Esophagus muscularis mucosa (tissue), 4 donors: ENCODE results near the gene AMFR. TPM values are rescaled to one million over a fixed set of nuclear protein-coding genes. Genes with fewer than 3 reads are reported as not detected.

Experiments
- DNase-seq: peaks from one replicate; pipeline ENCODE4 v3.0.0-alpha.2; 2017; ENCODE audit errors: extremely low spot score
- H3K27ac ChIP-seq, 4 donors: fragments of 200-600 bp; sonication (generic); replicated peaks in 1 of 4; 1 replicate in 3 of 4; 2 replicates in 1 of 4; pipeline ENCODE4 v1.5.1; 2016 to 2019; ENCODE audit warnings: mild to moderate bottlenecking in 1 of 4
- H3K27me3 ChIP-seq, 4 donors: fragments of 200-600 bp; sonication (generic); one replicate each; pipeline versions ENCODE4 v1.5.1 to v1.6.0; 2016 to 2019
- H3K36me3 ChIP-seq, 4 donors: fragments of 200-600 bp; sonication (generic); one replicate each; pipeline ENCODE4 v1.5.1; 2016 to 2019
- H3K4me1 ChIP-seq, 4 donors: fragments of 200-600 bp; sonication (generic); one replicate each; pipeline ENCODE4 v1.5.1; 2016 to 2019
- H3K4me3 ChIP-seq, 4 donors: fragments of 200-600 bp; sonication (generic); 1 replicate in 2 of 4; 2 replicates in 2 of 4; pipeline ENCODE4 v1.5.1; 2016 to 2019; ENCODE audit warnings: mild to moderate bottlenecking in 4 of 4, moderate library complexity in 1 of 4
- H3K9me3 ChIP-seq, 4 donors: fragments of 200-600 bp; sonication (generic); 1 replicate in 3 of 4; 2 replicates in 1 of 4; pipeline ENCODE4 v1.5.1; 2016 to 2019
- EP300 ChIP-seq: sonication (generic); formaldehyde crosslinking; IDR thresholded peaks from one replicate; pipeline ENCODE4 v1.6.1; 2017; ENCODE audit warnings: antibody characterized with exemption
- POLR2A ChIP-seq: fragments of 450-650 bp; IDR thresholded peaks from one replicate; pipeline ENCODE4 v1.6.1; 2017; ENCODE audit warnings: antibody characterized with exemption, moderate library complexity, mild to moderate bottlenecking, low read depth
- POLR2AphosphoS5 ChIP-seq, 2 donors: sonication (generic); formaldehyde crosslinking; IDR thresholded peaks; one replicate each; pipeline ENCODE4 v1.6.1; 2017; ENCODE audit warnings: antibody characterized with exemption in 2 of 2
- WGBS: methylation state at CpG from one replicate; pipeline ENCODE4 v1.1.5; 2018; 5-methylcytosine and 5-hydroxymethylcytosine counted together
- intact Hi-C: fragments of 100-400 bp; cut with DNase I; formaldehyde crosslinking; loops from one replicate; pipeline ENCODE4 v1.15.1; 2023
- total RNA-seq, 4 donors: library from RNA; depleted of rRNA; stranded (reverse); fragments of >200 nt; gene quantifications; one replicate each; pipeline versions ENCODE4 v1.1.0 to v1.2.1, GENCODE V29; 2016
- TF ChIP-seq, protein P1 (sequence below), 3 experiments: fragments of 200-600 bp in 2 of 3; fragments of 450-650 bp in 1 of 3; sonication (generic) in 2 of 3; IDR thresholded peaks; one replicate each; pipeline ENCODE4 v1.5.1; 2017 to 2019; ENCODE audit warnings: antibody characterized with exemption in 3 of 3, mild to moderate bottlenecking in 2 of 3, moderate library complexity in 1 of 3

Gene AMFR
- total RNA-seq, 4 donors from 2014 or later, result 150 to 205 (median 179) TPM

DNA sequence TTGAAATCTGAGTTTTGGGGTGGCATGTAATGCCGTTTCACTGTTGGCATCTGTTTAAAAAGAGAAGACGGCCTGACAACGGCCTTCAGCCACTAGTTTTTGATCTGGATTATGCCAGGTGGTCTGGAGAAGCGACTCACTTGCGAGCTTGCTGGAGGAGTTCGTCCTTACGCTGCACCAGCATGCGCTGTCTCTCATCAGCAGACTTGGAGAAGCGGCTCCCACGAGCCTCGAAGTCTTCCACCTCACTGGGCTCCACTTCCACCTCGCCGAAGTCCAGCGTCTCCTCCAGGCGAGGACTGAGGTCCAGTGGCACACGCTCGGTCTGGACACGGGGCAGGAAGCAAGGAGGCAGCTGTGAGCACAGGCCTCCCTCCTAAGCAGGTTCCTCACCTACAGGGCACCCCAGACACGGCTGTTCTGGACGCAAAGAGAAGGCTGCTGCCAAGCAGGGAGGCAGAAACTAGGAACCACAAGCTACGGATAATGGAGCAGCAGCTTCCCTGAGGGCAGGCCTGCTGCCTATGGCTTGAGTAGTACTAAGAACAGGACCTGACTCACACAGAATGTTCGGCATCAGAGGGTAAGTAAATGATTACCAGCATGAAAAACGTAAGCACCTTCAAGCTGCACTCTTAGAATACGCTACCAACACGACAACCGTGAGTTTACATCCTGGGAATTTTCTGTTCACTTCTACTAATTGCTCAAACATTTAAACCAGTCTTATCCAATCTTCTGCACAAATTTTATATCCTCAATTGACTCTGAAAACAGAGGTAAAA lies 61.4 kb downstream of the AMFR start:
- no peak for DNase-seq
- Histone ChIP-seq H3K27ac (no peak overlapping the region), H3K9me3 (no peaks in the 10 kb centered on the region), H3K4me1 (no peaks in the 10 kb centered on the region), H3K36me3 (peaks cover 42 to 84% (median 76%) of the 10 kb centered on the region in 4 donors), H3K4me3 (no peak overlapping the region), H3K27me3 (no peaks in the 10 kb centered on the region)
- 96% methylated on average over 21 of the region's 26 CpGs for WGBS
- TF ChIP-seq POLR2A, result no peak
- TF ChIP-seq, protein P1, sequence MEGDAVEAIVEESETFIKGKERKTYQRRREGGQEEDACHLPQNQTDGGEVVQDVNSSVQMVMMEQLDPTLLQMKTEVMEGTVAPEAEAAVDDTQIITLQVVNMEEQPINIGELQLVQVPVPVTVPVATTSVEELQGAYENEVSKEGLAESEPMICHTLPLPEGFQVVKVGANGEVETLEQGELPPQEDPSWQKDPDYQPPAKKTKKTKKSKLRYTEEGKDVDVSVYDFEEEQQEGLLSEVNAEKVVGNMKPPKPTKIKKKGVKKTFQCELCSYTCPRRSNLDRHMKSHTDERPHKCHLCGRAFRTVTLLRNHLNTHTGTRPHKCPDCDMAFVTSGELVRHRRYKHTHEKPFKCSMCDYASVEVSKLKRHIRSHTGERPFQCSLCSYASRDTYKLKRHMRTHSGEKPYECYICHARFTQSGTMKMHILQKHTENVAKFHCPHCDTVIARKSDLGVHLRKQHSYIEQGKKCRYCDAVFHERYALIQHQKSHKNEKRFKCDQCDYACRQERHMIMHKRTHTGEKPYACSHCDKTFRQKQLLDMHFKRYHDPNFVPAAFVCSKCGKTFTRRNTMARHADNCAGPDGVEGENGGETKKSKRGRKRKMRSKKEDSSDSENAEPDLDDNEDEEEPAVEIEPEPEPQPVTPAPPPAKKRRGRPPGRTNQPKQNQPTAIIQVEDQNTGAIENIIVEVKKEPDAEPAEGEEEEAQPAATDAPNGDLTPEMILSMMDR (IDR thresholded peaks at IDR 0.05), result no peak
- TF ChIP-seq EP300, result no peak
- TF ChIP-seq POLR2AphosphoS5 (IDR thresholded peaks at IDR 0.05), result no peak
- intact Hi-C loops, result no loop called here

- DNase-seq, result no peak
Measured at GRCh38 chr16:56363181-56363716, 62.1 kb downstream of the AMFR start.

DNA sequence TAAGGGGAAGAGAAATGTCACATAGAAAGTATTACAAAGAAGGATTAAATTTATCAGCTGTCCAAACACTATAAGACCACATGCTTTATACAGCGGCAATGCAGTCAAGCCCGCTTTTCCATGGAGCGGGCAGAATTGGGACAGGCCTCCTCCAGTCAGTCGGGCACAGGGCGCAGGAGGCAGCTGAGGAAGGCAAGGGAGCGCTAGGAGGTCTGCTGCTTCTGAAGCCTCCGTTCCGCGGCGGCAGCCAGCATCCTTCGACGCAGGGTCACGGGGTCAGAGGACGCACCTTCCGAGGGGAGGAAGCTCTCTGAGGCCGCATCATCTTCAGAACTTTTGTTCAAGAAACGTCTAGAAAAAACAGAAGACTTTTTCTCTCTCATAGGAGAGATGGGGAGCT lies 62.6 kb downstream of the AMFR start:
- no peak for DNase-seq
- intact Hi-C loops, result no loop called here
- Histone ChIP-seq H3K27me3 (no peaks in the 10 kb centered on the region), H3K27ac (no peak overlapping the region), H3K9me3 (no peaks in the 10 kb centered on the region), H3K36me3 (peaks cover 36 to 71% (median 64%) of the 10 kb centered on the region in 4 donors), H3K4me1 (peaks cover 0 to 3% (median 0%) of the 10 kb centered on the region in 4 donors), H3K4me3 (no peak overlapping the region)
- TF ChIP-seq, protein P1 (IDR thresholded peaks at IDR 0.05), result no peak
- TF ChIP-seq POLR2A, result no peak
- no peak for TF ChIP-seq POLR2AphosphoS5 (IDR thresholded peaks at IDR 0.05)
- TF ChIP-seq EP300, result no peak
- WGBS, result 96% methylated on average over 9 of the region's 17 CpGs

More at GRCh38 chr16:56363181-56363716, 62.1 kb downstream of the AMFR start:
- Histone ChIP-seq H3K9me3 (no peaks in the 10 kb centered on the region), H3K4me1 (no peaks in the 10 kb centered on the region), H3K27me3 (no peaks in the 10 kb centered on the region), H3K36me3 (peaks cover 36 to 76% (median 69%) of the 10 kb centered on the region in 4 donors), H3K4me3 (no peak overlapping the region), H3K27ac (no peak overlapping the region)
- TF ChIP-seq, protein P1 (IDR thresholded peaks at IDR 0.05), result no peak
- TF ChIP-seq POLR2A (no peak), POLR2AphosphoS5 (IDR thresholded peaks at IDR 0.05) (no peak), EP300 (no peak)
- 93% methylated on average over 5 of the region's 6 CpGs for WGBS
- intact Hi-C loops, result no loop called here

DNA sequence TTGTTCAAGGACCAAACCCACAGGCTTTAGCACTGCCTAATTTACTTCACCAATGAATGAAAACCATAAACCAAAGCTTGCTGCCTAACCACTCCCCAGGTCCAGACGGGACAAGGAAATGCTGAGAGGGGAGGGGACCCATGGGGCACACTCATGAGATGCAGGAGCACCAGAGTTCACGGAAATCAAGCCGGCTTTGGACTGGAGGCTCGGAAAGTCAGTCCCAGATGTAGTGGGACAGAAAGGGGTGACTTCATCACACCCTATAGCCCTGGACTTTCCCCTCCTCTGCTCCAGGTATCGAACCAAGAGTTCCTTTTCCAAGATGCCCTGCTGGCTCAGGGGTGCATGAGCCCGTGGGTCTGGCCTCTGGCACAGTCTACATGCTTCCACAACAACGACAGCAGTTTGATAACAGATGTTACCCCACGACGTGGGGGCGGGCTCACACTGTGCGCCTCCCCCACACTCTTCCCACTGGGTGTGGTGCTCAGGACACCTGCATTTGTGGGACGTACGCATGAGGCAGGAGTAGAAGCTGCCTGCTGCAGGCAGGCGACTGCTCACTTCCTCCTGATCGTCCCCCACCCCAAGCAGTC lies 63.2 kb downstream of the AMFR start:
- peaks cover 0 to 9% (median 5%) of the 10 kb centered on the region in 4 donors for H3K4me1 ChIP-seq
- no peaks in the 10 kb centered on the region for H3K9me3 ChIP-seq
- intact Hi-C loops, result no loop called here
- DNase-seq, result no peak
- no peak for TF ChIP-seq POLR2A
- TF ChIP-seq POLR2AphosphoS5 (IDR thresholded peaks at IDR 0.05), result no peak
- TF ChIP-seq EP300, result no peak
- TF ChIP-seq, protein P1 (IDR thresholded peaks at IDR 0.05), result no peak
- H3K27me3 ChIP-seq, result no peaks in the 10 kb centered on the region
- peaks cover 31 to 65% (median 58%) of the 10 kb centered on the region in 4 donors for H3K36me3 ChIP-seq
- WGBS, result 78% methylated on average over 6 of the region's 15 CpGs
- H3K27ac ChIP-seq, result no peak overlapping the region
- H3K4me3 ChIP-seq, result no peak overlapping the region
